Lower lobe of right lung (tissue), 2 donors: ENCODE results near the gene CCDC86. TPM values are rescaled to one million over a fixed set of nuclear protein-coding genes. Genes with fewer than 3 reads are reported as not detected.

Experiments used
- ATAC-seq, 2 donors: fragments of 200-7000 bp; cut with Tn5 transposase; one replicate each; pipeline ENCODE4 v1.9.1; 2020 to 2022; ENCODE audit warnings: mild to moderate bottlenecking in 2 of 2, moderate library complexity in 2 of 2
- DNase-seq: peaks from one replicate; pipeline ENCODE4 v3.0.0-alpha.2; 2020
- H3K27ac ChIP-seq: fragments of 200-600 bp; one replicate; pipeline ENCODE4 v1.8.0; 2022
- H3K27me3 ChIP-seq: fragments of 200-600 bp; one replicate; pipeline ENCODE4 v1.8.0; 2022; ENCODE audit warnings: low read depth
- H3K36me3 ChIP-seq: fragments of 200-600 bp; one replicate; pipeline ENCODE4 v1.8.0; 2022; ENCODE audit warnings: mild to moderate bottlenecking
- H3K4me1 ChIP-seq: fragments of 200-600 bp; one replicate; pipeline ENCODE4 v1.8.0; 2022
- H3K4me3 ChIP-seq: fragments of 200-600 bp; one replicate; pipeline ENCODE4 v1.8.0; 2022; ENCODE audit warnings: mild to moderate bottlenecking
- H3K9me3 ChIP-seq: fragments of 200-600 bp; one replicate; pipeline ENCODE4 v1.8.0; 2022
- CTCF ChIP-seq: fragments of 200-600 bp; IDR thresholded peaks from one replicate; pipeline ENCODE4 v1.8.0; 2022; ENCODE audit warnings: antibody characterized with exemption, mild to moderate bottlenecking
- intact Hi-C: fragments of 100-400 bp; cut with DNase I; formaldehyde crosslinking; loops from one replicate; pipeline ENCODE4 v1.11.0; 2022
- total RNA-seq: library from RNA; stranded (reverse); fragmentation: NEBNext Ultra II Directional; extraction: Animal tissue kit (Norgen Biotek cat#: 25700); gene quantifications from one replicate; pipeline ENCODE4 v1.2.1, GENCODE V29; 2021
- donor health status: DM: no; HTN: yes; CAD: no; lungs with severe emphysema.

CCDC86 gene
- total RNA-seq, 1 donor from 2014 or later: 12.6 TPM

- Histone ChIP-seq H3K9me3 (no peaks in the 10 kb centered on the region), H3K36me3 (no peaks in the 10 kb centered on the region), H3K27ac (no peak overlapping the region), H3K4me3 (no peak overlapping the region), H3K4me1 (peaks cover 19% of the 10 kb centered on the region), H3K27me3 (no peaks in the 10 kb centered on the region)
- intact Hi-C loops: no loop called here
- no peak for TF ChIP-seq CTCF
- ATAC-seq (no peak), DNase-seq (peak; percentile 22)
These were observed 27.5 kb downstream of the CCDC86 start for GRCh38 chr11:60869451-60869825.

- intact Hi-C loops: no loop called here
- Histone ChIP-seq H3K9me3 (no peaks in the 10 kb centered on the region), H3K27me3 (no peaks in the 10 kb centered on the region), H3K4me3 (no peak overlapping the region), H3K27ac (no peak overlapping the region), H3K4me1 (peaks cover 19% of the 10 kb centered on the region), H3K36me3 (peaks cover 1% of the 10 kb centered on the region)
- peak; percentile 14 for DNase-seq
- no peak for TF ChIP-seq CTCF
- no peak for ATAC-seq
These were observed 28.4 kb downstream of the CCDC86 start for GRCh38 chr11:60870276-60870675.

- peak; percentile 4 for DNase-seq
- TF ChIP-seq CTCF: no peak
- ATAC-seq: no peak
- H3K9me3 ChIP-seq: no peaks in the 10 kb centered on the region
- H3K27ac ChIP-seq: no peak overlapping the region
- no peaks in the 10 kb centered on the region for H3K27me3 ChIP-seq
- peaks cover 19% of the 10 kb centered on the region for H3K4me1 ChIP-seq
- no peak overlapping the region for H3K4me3 ChIP-seq
- H3K36me3 ChIP-seq: peaks cover 3% of the 10 kb centered on the region
- intact Hi-C loops: no loop called here
These were observed 28.9 kb downstream of the CCDC86 start for GRCh38 chr11:60870733-60871377.

GRCh38 chr11:60871378-60872061, 29.6 kb downstream of the CCDC86 start:
- Histone ChIP-seq H3K27me3 (no peaks in the 10 kb centered on the region), H3K9me3 (no peaks in the 10 kb centered on the region), H3K4me3 (no peak overlapping the region), H3K27ac (no peak overlapping the region), H3K4me1 (peaks cover 19% of the 10 kb centered on the region), H3K36me3 (peaks cover 3% of the 10 kb centered on the region)
- intact Hi-C loops: no loop called here
- DNase-seq: peak; percentile 34
- no peak for TF ChIP-seq CTCF
- ATAC-seq: peak; percentile 20 to 33

GRCh38 chr11:60872124-60872960, 30.4 kb downstream of the CCDC86 start:
- no peak for TF ChIP-seq CTCF
- peak; percentile 58 to 68 for ATAC-seq
- Histone ChIP-seq H3K27ac (no peak overlapping the region), H3K36me3 (peaks cover 3% of the 10 kb centered on the region), H3K27me3 (no peaks in the 10 kb centered on the region), H3K4me3 (no peak overlapping the region), H3K9me3 (no peaks in the 10 kb centered on the region), H3K4me1 (peaks cover 19% of the 10 kb centered on the region)
- intact Hi-C loops: no loop called here
- peak; percentile 35 for DNase-seq
